Calu3 (cell line): ENCODE results near the gene NGF. TPM values are rescaled to one million over a fixed set of nuclear protein-coding genes. Genes with fewer than 3 reads are reported as not detected.

Source experiments
- BruUV-seq: library from RNA; stranded (reverse); fragments of 400-500 nt; replicated peaks from 2 replicates; lab custom pipeline; 2021; lab: Mats Ljungman, UMichigan
- CTCF ChIA-PET: fragments of 300-600 bp; sonication (Branson Sonifier 250); formaldehyde crosslinking; loops from one replicate; lab custom pipeline; 2022; ENCODE audit warnings: antibody characterized with exemption; lab: Charles Lee
- DNase-seq: peaks from one replicate; pipeline ENCODE4 v3.0.0; 2022
- H3K27ac Mint-ChIP-seq: one replicate; pipeline ENCODE4 v1.8.0; 2022; ENCODE audit warnings: mixed read lengths; ENCODE audit not compliant: unreplicated experiment
- H3K27me3 Mint-ChIP-seq: one replicate; pipeline ENCODE4 v1.8.0; 2022; ENCODE audit warnings: mixed read lengths; ENCODE audit not compliant: unreplicated experiment
- H3K36me3 Mint-ChIP-seq: one replicate; pipeline ENCODE4 v1.8.0; 2022; ENCODE audit warnings: mild to moderate bottlenecking, moderate library complexity, mixed read lengths; ENCODE audit not compliant: insufficient read depth, unreplicated experiment
- H3K4me1 Mint-ChIP-seq: one replicate; pipeline ENCODE4 v1.8.0; 2022; ENCODE audit warnings: mild to moderate bottlenecking, low read depth, mixed read lengths; ENCODE audit not compliant: unreplicated experiment
- H3K4me3 Mint-ChIP-seq: one replicate; pipeline ENCODE4 v1.8.0; 2022; ENCODE audit warnings: mild to moderate bottlenecking, low read depth, moderate library complexity, mixed read lengths; ENCODE audit not compliant: unreplicated experiment
- H3K9me3 Mint-ChIP-seq: one replicate; pipeline ENCODE4 v1.8.0; 2022; ENCODE audit warnings: low read depth, mixed read lengths; ENCODE audit not compliant: unreplicated experiment
- CTCF ChIP-seq: fragments of 200-600 bp; IDR thresholded peaks from one replicate; pipeline ENCODE4 v1.8.0; 2022; ENCODE audit warnings: antibody characterized with exemption; ENCODE audit not compliant: unreplicated experiment
- intact Hi-C: fragments of 100-400 bp; cut with micrococcal nuclease; formaldehyde crosslinking; loops from one replicate; pipeline ENCODE4 v1.10.0; 2022; ENCODE audit not compliant: unreplicated experiment
- total RNA-seq: library from RNA; stranded (reverse); gene quantifications from 2 replicates; pipeline ENCODE4 v1.2.3, GENCODE V29; 2022

The NGF gene
- total RNA-seq, 1 experiment from 2014 or later: not detected

- H3K27me3 Mint-ChIP-seq: peaks cover 81% of the 10 kb centered on the region
- intact Hi-C loops: no loop called here
- CTCF ChIA-PET: no interaction called here
- no TSS peak for BruUV-seq
- no peaks in the 10 kb centered on the region for H3K36me3 Mint-ChIP-seq
- H3K4me1 Mint-ChIP-seq: no peaks in the 10 kb centered on the region
- no peak overlapping the region for H3K27ac Mint-ChIP-seq
- H3K4me3 Mint-ChIP-seq: no peak overlapping the region
- H3K9me3 Mint-ChIP-seq: no peaks in the 10 kb centered on the region
- TF ChIP-seq CTCF: no peak
- DNase-seq: no peak
Observed at GRCh38 chr1:115343200-115343737, 5.2 kb upstream of the NGF start.

- no peak for TF ChIP-seq CTCF
- intact Hi-C loops: no loop called here
- no peaks in the 10 kb centered on the region for H3K4me1 Mint-ChIP-seq
- H3K27ac Mint-ChIP-seq: no peak overlapping the region
- DNase-seq: no peak
- H3K4me3 Mint-ChIP-seq: no peak overlapping the region
- H3K27me3 Mint-ChIP-seq: peaks cover 76% of the 10 kb centered on the region
- CTCF ChIA-PET: no interaction called here
- no peaks in the 10 kb centered on the region for H3K9me3 Mint-ChIP-seq
- no TSS peak for BruUV-seq
- no peaks in the 10 kb centered on the region for H3K36me3 Mint-ChIP-seq
Observed at GRCh38 chr1:115341948-115342347, 3.9 kb upstream of the NGF start.

- no peaks in the 10 kb centered on the region for H3K36me3 Mint-ChIP-seq
- H3K4me3 Mint-ChIP-seq: no peak overlapping the region
- no peaks in the 10 kb centered on the region for H3K9me3 Mint-ChIP-seq
- no peaks in the 10 kb centered on the region for H3K4me1 Mint-ChIP-seq
- CTCF ChIA-PET: no interaction called here
- peaks cover 69% of the 10 kb centered on the region for H3K27me3 Mint-ChIP-seq
- intact Hi-C loops: no loop called here
- no TSS peak for BruUV-seq
- no peak for DNase-seq
- TF ChIP-seq CTCF: no peak
- H3K27ac Mint-ChIP-seq: no peak overlapping the region
Observed at GRCh38 chr1:115340879-115341278, 2.8 kb upstream of the NGF start.

- Mint-ChIP-seq H3K4me1 (no peaks in the 10 kb centered on the region), H3K27me3 (peaks cover 72% of the 10 kb centered on the region), H3K4me3 (no peak overlapping the region), H3K27ac (no peak overlapping the region), H3K36me3 (no peaks in the 10 kb centered on the region), H3K9me3 (no peaks in the 10 kb centered on the region)
- no peak for DNase-seq
- CTCF ChIA-PET: no interaction called here
- no peak for TF ChIP-seq CTCF
- intact Hi-C loops: no loop called here
- no TSS peak for BruUV-seq
Observed at GRCh38 chr1:115338457-115338820, 390 bp upstream of the NGF start.
